T-helper 1 cell (primary cell): ENCODE measurements around the gene FBXL5.

Source experiments
- DNase-seq, 5 donors: peaks; one replicate each; pipeline ENCODE4 v3.0.0-alpha.2; 2012 to 2020
- total RNA-seq, 4 donors: gene quantifications; one replicate each; lab custom pipeline; 2026; lab: John Stamatoyannopoulos, UW

Gene FBXL5
- total RNA-seq = 98.2 to 115 (median 104) reads per million in 4 donors

- DNase-seq = peak; percentile 69 to 89 (median 74)
Observed at GRCh38 chr4:15655223-15656037, at the start of gene FBXL5. FBXL5 (minus strand) TSS chr4:15655357; CDS start chr4:15655287, 70 bp downstream.

DNA sequence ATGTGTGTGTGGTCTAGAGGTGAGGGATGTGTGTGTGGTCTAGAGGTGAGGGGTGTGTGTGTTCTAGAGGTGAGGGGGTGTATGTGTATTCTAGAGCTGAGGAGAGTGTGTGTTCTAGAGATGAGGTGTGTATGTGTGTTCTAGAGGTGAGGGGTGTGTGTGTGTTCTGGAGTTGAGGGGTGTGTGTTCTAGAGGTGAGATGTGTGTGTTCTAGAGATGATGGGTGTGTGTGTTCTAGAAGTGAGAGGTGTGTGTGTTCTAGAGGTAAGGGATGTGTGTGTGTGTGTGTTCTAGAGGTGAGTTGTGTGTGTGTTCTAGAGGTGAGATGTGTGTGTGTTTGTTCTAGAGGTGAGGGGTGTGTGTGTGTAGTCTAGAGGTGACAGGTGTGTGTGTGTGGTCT is 49.0 kb upstream of the FBXL5 start:
- no peak for DNase-seq

GRCh38 chr4:15703439-15703838 is 48.3 kb upstream of the FBXL5 start:
- no peak for DNase-seq

- DNase-seq = peak in 4 of 5 donors; percentile 20 to 43 (median 26)
Observed at GRCh38 chr4:15702941-15703403, 47.8 kb upstream of the FBXL5 start, which contains the start of gene BST1. BST1 (plus strand) TSS chr4:15703065; CDS start chr4:15703145, 80 bp downstream.

- no peak for DNase-seq
Observed at GRCh38 chr4:15696866-15697265, 41.7 kb upstream of the FBXL5 start.

DNA sequence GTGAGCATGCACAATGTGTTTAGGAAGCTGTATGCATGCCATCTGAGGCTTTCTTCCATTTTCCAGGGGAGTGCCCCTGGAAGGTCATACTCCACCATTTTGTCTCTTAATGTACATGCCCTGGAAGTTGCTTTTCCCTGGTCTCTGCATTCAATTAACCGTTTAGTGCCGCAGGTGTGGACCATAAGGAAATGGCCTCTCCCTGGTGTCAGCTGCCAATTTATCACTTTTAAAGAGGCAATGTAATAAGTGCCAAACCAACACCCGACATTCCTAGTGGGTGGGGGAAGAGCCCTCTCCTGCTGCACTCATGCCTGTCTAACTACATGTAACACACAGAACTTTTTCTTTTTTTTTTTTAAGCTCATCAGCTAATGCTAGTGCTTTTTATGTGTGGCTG is 40.6 kb upstream of the FBXL5 start:
- no peak for DNase-seq

GRCh38 chr4:15695240-15695699 is 40.1 kb upstream of the FBXL5 start:
- no peak for DNase-seq

- DNase-seq = no peak
Observed at GRCh38 chr4:15694431-15694830, 39.3 kb upstream of the FBXL5 start.

- DNase-seq = no peak
Observed at GRCh38 chr4:15692602-15693001, 37.4 kb upstream of the FBXL5 start.

DNA sequence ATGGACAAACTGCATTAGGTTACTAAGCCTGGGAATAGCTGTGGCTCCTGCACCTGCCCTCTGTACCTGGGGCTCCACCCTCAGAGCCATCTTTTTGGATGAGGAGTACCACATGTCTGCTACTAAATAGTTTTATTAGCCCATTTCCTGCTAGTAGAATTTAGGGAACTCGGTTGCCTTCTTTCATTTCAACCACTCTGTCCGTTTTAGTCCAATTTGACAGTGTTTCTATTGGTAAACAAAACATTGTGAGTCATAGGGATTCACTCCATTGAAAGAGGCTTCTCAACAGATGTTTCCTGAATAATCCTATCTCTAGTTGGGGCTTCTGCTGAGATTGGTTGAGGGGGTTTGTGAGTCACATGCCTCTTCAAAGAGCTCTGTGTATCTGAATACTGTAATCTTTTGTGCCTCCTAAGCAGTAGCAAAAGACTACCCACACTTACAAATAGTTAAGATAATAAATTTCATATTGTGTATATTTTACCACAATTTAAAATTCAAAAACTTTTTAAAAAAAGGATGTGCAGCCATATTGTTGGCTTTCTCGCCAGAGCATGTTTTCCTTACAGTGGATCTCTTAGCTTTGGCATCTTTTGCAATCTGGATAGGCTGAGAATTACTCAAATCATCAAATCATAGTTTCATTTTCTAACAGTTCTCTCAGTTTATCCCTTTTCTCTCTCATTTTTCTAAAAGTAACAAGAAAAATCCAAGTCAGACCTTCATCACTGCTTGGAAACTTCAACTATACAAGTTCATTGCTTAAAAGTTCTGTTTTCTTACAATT is 36.4 kb upstream of the FBXL5 start:
- no peak for DNase-seq

- no peak for DNase-seq
Observed at GRCh38 chr4:15690020-15690809, 35.1 kb upstream of the FBXL5 start.

DNA sequence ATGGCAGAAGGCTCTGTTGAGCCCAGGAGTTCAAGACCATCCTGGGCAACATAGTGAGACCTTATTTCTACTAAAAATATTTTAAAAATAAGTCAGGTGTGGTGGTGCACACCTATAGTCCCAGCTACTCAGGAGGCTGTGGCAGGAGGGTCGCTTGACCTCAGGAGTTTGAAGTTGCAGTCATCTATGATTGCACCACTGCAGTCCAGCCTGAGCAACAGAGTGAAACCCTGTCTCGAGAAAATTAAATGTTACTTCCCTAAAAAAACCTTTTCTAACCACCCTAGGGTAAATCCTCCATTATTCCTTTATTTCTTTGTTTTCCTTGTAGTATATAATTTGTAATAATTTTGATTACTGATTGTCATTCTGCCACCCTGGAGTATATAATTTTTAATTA is 34.4 kb upstream of the FBXL5 start:
- DNase-seq = no peak

- no peak for DNase-seq
Observed at GRCh38 chr4:15688051-15688450, 32.9 kb upstream of the FBXL5 start.

DNA sequence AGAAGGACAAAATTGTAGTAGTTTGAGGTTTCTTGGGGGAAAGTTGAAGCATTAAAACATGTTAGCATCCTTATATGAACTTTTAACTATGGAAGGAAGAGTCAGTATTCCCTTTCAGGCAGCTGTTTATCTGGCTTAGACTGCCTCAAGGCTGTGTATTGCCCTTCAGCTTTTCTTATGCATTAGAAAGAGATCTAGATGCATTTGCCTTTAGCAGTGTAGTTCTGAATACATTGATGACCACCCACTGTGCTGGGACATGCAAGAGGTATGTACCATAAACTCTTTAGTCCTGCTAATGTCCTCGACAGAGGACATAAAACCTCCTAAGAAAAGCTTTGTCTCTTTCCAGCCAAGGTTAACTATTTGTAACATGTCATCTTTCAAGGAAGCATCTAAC is 29.3 kb upstream of the FBXL5 start:
- DNase-seq = no peak

- DNase-seq = no peak
Observed at GRCh38 chr4:15683143-15683495, 28.0 kb upstream of the FBXL5 start.

DNA sequence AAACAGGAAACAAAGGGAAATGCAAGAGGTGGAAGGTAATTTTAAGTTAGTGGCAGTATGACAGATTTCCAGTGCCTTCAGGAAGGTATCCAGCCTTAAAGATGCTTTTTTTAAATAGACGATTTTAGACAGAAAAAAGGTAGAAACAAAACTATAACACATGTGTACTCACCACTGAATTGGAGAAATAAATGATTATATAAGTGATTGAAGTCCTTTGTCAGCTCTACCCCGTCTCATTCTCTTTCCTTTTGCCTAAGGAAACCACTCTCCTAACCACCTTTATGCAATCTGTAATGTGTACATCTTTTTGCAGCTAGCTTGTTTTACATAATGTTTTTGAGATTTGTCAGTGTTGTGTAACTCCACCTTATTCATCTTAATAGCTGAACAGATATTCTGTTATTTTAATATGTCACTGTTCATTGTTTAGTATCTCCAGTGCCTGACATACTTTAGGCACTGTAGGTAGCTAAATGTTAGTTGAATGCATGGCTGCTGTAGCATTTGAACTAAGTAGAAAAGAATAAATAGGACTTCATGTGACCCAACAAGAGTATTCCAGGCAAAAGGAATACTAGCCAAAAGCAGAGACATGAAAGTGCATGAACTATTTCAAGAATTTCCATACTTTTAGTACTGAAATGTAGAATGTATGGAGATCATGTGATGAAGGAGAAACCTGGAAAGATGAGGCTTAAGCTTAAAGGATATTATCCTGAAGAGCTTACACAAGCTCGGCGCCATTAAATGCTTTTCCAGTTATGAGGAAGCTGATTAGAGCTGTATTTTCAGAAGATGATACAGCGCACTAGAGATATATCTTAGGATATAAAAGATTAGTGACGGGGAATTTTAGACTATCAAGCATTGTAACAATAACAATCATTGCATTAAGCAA is 27.3 kb upstream of the FBXL5 start:
- no peak for DNase-seq

- peak; percentile 89 to 97 (median 92) for DNase-seq
Observed at GRCh38 chr4:15681372-15682241, 26.4 kb upstream of the FBXL5 start, which contains the start of gene FAM200B. FAM200B (plus strand) TSS chr4:15681827; CDS start chr4:15686978, 5,151 bp downstream.

GRCh38 chr4:15681067-15681371 is 25.9 kb upstream of the FBXL5 start:
- DNase-seq = no peak

DNA sequence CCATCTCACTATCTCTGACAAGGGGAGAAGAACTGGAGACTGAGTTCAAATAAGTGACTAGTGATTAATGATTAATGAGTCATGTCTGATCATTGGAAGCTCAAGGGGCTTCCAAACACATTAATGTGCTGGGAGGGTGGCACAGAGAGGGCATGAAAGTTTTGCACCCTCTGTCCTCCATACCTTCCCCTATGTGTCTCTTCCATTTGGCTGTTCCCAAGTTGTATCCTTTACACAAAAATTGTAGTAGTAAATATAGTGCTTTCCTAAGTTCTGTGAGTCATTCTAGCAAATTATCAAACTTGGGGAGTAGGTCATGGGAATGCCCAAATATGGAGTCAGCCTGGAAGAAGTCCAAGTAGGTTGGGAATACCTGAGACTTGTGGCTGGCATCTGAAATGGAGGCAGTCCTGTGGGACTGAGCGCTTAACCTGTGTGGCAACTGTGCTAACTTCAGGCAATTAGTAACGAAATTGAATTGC is 22.4 kb upstream of the FBXL5 start:
- no peak for DNase-seq

DNA sequence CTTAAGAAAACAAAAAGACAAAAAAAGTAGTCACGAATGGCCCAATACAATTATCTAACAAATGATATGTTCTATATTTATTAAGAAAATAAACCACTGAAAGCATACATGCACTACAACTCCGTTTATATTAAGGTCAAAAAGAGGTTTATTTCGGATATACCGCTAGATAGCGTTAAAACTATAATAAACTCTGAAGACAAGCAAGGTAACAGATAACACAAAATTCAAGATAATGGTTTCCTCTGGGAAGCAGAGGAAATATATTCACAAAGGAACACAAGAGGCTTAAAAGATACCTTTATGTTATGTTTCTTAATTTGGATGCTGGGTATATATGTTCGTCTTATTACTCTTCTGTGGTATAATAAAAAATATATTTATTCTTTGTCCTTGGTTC is 21.7 kb upstream of the FBXL5 start:
- DNase-seq = no peak

DNA sequence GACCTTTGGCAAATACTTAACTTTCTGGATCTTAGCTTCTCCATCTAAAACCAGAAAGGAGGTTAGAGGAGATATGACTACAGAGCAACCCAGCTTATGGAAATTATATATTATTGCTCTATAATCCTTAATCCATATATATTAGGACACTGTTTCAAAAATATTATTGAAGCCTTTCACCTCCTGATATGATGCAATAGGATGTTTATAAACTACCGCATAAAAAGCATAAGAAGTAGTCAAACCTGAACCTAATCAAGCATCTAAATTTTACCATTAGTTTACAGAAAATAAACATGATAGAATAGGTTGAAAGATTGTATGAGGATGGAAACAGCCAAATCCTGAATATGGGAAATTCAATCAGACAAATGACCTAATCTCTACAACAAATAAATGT is 20.9 kb upstream of the FBXL5 start:
- DNase-seq = no peak
